K562 (cell line): ENCODE results near the gene RNASEH2C. TPM values are rescaled to one million over a fixed set of nuclear protein-coding genes. Genes with fewer than 3 reads are reported as not detected.

ENCODE experiments used
- polyA plus RNA-seq, 8 experiments: library from polyadenylated mRNA; depleted of rRNA in 4 of 8; stranded (reverse) in 5 of 8; unstranded in 3 of 8; fragments of >200 nt; fragmentation: Nextera tagmentation in 2 of 8; fragmentation: Illumina TruSeq in 1 of 8; extraction: Ambion mirVana in 2 of 8; extraction: Trizol in 1 of 8; gene quantifications; 2 replicates each; pipeline versions ENCODE4 v1.2.1 to v1.2.3, GENCODE V29; 2011 to 2014; ENCODE audit warnings: inconsistent platforms in 1 of 8, missing spikeins in 1 of 8
- small RNA-seq: library from RNA; depleted of rRNA; stranded (forward); fragments of <200 nt; gene quantifications from one replicate; pipeline ENCODE3, GENCODE V24; 2014
- total RNA-seq, 7 experiments: library from RNA; depleted of rRNA in 6 of 7; stranded (reverse); fragments of >200 nt in 6 of 7; fragmentation: Illumina TruSeq in 2 of 7; extraction: Trizol in 2 of 7; gene quantifications; 2 replicates each; pipeline versions ENCODE4 v1.2.1 to v1.2.3, GENCODE V29; 2011 to 2021; ENCODE audit warnings: low replicate concordance in 1 of 7

RNASEH2C gene
- total and polyA plus RNA-seq, 9 of the 15 experiments (the other 6 are each of a cell fraction or from before 2014, with no cell fraction given) = 5.4 to 78.2 (median 15.6) TPM

Small RNAs within 50 kb of the gene (small RNA-seq; reads per million reads assigned to genes)
- not detected for gene RN7SL309P

Other genes starting within 250 kb of the RNASEH2C start
Only the 7 nearest of the 26 such genes appear.
- gene MAP3K11, start 106.6 kb downstream of the RNASEH2C start, total RNA-seq (2014; rRNA removed) = 28.7 and 39.9 TPM in 2 replicates
- gene MAP3K11, start 106.6 kb downstream of the RNASEH2C start, total RNA-seq (2014; rRNA removed; fragmentation: Illumina TruSeq; extraction: Trizol) = 5.4 and 9.0 TPM in 2 replicates
- gene MAP3K11, start 106.6 kb downstream of the RNASEH2C start, total RNA-seq (2015; rRNA removed; fragmentation: Illumina TruSeq; extraction: Trizol) = 18.2 and 20.5 TPM in 2 replicates
- gene MAP3K11, start 106.6 kb downstream of the RNASEH2C start, total RNA-seq (2021) = 42.7 and 47.7 TPM in 2 replicates
- 13.1 and 18.0 TPM in 2 replicates for gene MAP3K11, start 106.6 kb downstream of the RNASEH2C start, polyA plus RNA-seq (2011; rRNA removed)
- gene MAP3K11, start 106.6 kb downstream of the RNASEH2C start, polyA plus RNA-seq (2014; fragmentation: Illumina TruSeq; extraction: Trizol) = 12.2 and 23.0 TPM in 2 replicates
- gene MAP3K11, start 106.6 kb downstream of the RNASEH2C start, polyA plus RNA-seq (2014; fragmentation: Nextera tagmentation; extraction: Ambion mirVana) = 1 to 10 TPM in 1 of 2 experiments, under 1 TPM in 1; 0.77 to 1.6 TPM
- 25.0 and 31.6 TPM in 2 replicates for gene MAP3K11, start 106.6 kb downstream of the RNASEH2C start, polyA plus RNA-seq (2014; rRNA removed)
- 21.3 and 24.3 TPM in 2 replicates for gene PCNX3, start 105.0 kb downstream of the RNASEH2C start, total RNA-seq (2014; rRNA removed)
- 2.5 and 4.3 TPM in 2 replicates for gene PCNX3, start 105.0 kb downstream of the RNASEH2C start, total RNA-seq (2014; rRNA removed; fragmentation: Illumina TruSeq; extraction: Trizol)
- gene PCNX3, start 105.0 kb downstream of the RNASEH2C start, total RNA-seq (2015; rRNA removed; fragmentation: Illumina TruSeq; extraction: Trizol) = 13.9 and 14.1 TPM in 2 replicates
- gene PCNX3, start 105.0 kb downstream of the RNASEH2C start, total RNA-seq (2021) = 40.0 and 47.8 TPM in 2 replicates
- gene PCNX3, start 105.0 kb downstream of the RNASEH2C start, polyA plus RNA-seq (2011; rRNA removed) = 9.2 and 19.0 TPM in 2 replicates
- gene PCNX3, start 105.0 kb downstream of the RNASEH2C start, polyA plus RNA-seq (2014; fragmentation: Illumina TruSeq; extraction: Trizol) = 12.8 and 28.6 TPM in 2 replicates
- gene PCNX3, start 105.0 kb downstream of the RNASEH2C start, polyA plus RNA-seq (2014; fragmentation: Nextera tagmentation; extraction: Ambion mirVana) = under 1 TPM; 0.11 to 0.29 TPM
- 30.1 and 32.8 TPM in 2 replicates for gene PCNX3, start 105.0 kb downstream of the RNASEH2C start, polyA plus RNA-seq (2014; rRNA removed)
- gene SIPA1, start 82.7 kb downstream of the RNASEH2C start, total RNA-seq (2014; rRNA removed) = 45.7 and 56.0 TPM in 2 replicates
- gene SIPA1, start 82.7 kb downstream of the RNASEH2C start, total RNA-seq (2014; rRNA removed; fragmentation: Illumina TruSeq; extraction: Trizol) = 12.4 and 14.2 TPM in 2 replicates
- 28.3 and 29.2 TPM in 2 replicates for gene SIPA1, start 82.7 kb downstream of the RNASEH2C start, total RNA-seq (2015; rRNA removed; fragmentation: Illumina TruSeq; extraction: Trizol)
- 83.1 and 85.8 TPM in 2 replicates for gene SIPA1, start 82.7 kb downstream of the RNASEH2C start, total RNA-seq (2021)
- 16.8 and 31.3 TPM in 2 replicates for gene SIPA1, start 82.7 kb downstream of the RNASEH2C start, polyA plus RNA-seq (2011; rRNA removed)
- gene SIPA1, start 82.7 kb downstream of the RNASEH2C start, polyA plus RNA-seq (2014; fragmentation: Illumina TruSeq; extraction: Trizol) = 15.5 and 30.0 TPM in 2 replicates
- 1 to 10 TPM in 1 of 2 experiments, under 1 TPM in 1; 0.25 to 1.4 TPM for gene SIPA1, start 82.7 kb downstream of the RNASEH2C start, polyA plus RNA-seq (2014; fragmentation: Nextera tagmentation; extraction: Ambion mirVana)
- gene SIPA1, start 82.7 kb downstream of the RNASEH2C start, polyA plus RNA-seq (2014; rRNA removed) = 34.7 and 37.2 TPM in 2 replicates
- gene RELA, start 57.9 kb downstream of the RNASEH2C start, total RNA-seq (2014; rRNA removed) = 33.4 and 37.6 TPM in 2 replicates
- gene RELA, start 57.9 kb downstream of the RNASEH2C start, total RNA-seq (2014; rRNA removed; fragmentation: Illumina TruSeq; extraction: Trizol) = 13.6 and 14.2 TPM in 2 replicates
- 20.6 and 21.0 TPM in 2 replicates for gene RELA, start 57.9 kb downstream of the RNASEH2C start, total RNA-seq (2015; rRNA removed; fragmentation: Illumina TruSeq; extraction: Trizol)
- gene RELA, start 57.9 kb downstream of the RNASEH2C start, total RNA-seq (2021) = 52.2 and 62.0 TPM in 2 replicates
- 17.0 and 30.8 TPM in 2 replicates for gene RELA, start 57.9 kb downstream of the RNASEH2C start, polyA plus RNA-seq (2011; rRNA removed)
- 46.8 and 67.4 TPM in 2 replicates for gene RELA, start 57.9 kb downstream of the RNASEH2C start, polyA plus RNA-seq (2014; fragmentation: Illumina TruSeq; extraction: Trizol)
- gene RELA, start 57.9 kb downstream of the RNASEH2C start, polyA plus RNA-seq (2014; fragmentation: Nextera tagmentation; extraction: Ambion mirVana) = 1 to 10 TPM; 6.0 to 6.4 TPM
- gene RELA, start 57.9 kb downstream of the RNASEH2C start, polyA plus RNA-seq (2014; rRNA removed) = 30.1 and 31.1 TPM in 2 replicates
- 59.6 and 74.1 TPM in 2 replicates for gene KAT5, start 8.5 kb downstream of the RNASEH2C start, total RNA-seq (2014; rRNA removed)
- gene KAT5, start 8.5 kb downstream of the RNASEH2C start, total RNA-seq (2014; rRNA removed; fragmentation: Illumina TruSeq; extraction: Trizol) = 28.8 and 34.4 TPM in 2 replicates
- 52.7 and 57.5 TPM in 2 replicates for gene KAT5, start 8.5 kb downstream of the RNASEH2C start, total RNA-seq (2015; rRNA removed; fragmentation: Illumina TruSeq; extraction: Trizol)
- gene KAT5, start 8.5 kb downstream of the RNASEH2C start, total RNA-seq (2021) = 68.3 and 76.8 TPM in 2 replicates
- gene KAT5, start 8.5 kb downstream of the RNASEH2C start, polyA plus RNA-seq (2011; rRNA removed) = 42.4 and 57.9 TPM in 2 replicates
- gene KAT5, start 8.5 kb downstream of the RNASEH2C start, polyA plus RNA-seq (2014; fragmentation: Illumina TruSeq; extraction: Trizol) = 63.3 and 66.5 TPM in 2 replicates
- 10 to 100 TPM in 1 of 2 experiments, 1 to 10 TPM in 1; 3.6 to 12.9 TPM for gene KAT5, start 8.5 kb downstream of the RNASEH2C start, polyA plus RNA-seq (2014; fragmentation: Nextera tagmentation; extraction: Ambion mirVana)
- 68.4 and 75.4 TPM in 2 replicates for gene KAT5, start 8.5 kb downstream of the RNASEH2C start, polyA plus RNA-seq (2014; rRNA removed)
- 13.0 and 17.0 TPM in 2 replicates for gene AP5B1, start 60.2 kb upstream of the RNASEH2C start, total RNA-seq (2014; rRNA removed)
- 3.1 and 3.5 TPM in 2 replicates for gene AP5B1, start 60.2 kb upstream of the RNASEH2C start, total RNA-seq (2014; rRNA removed; fragmentation: Illumina TruSeq; extraction: Trizol)
- gene AP5B1, start 60.2 kb upstream of the RNASEH2C start, total RNA-seq (2015; rRNA removed; fragmentation: Illumina TruSeq; extraction: Trizol) = 8.7 and 8.9 TPM in 2 replicates
- gene AP5B1, start 60.2 kb upstream of the RNASEH2C start, total RNA-seq (2021) = 23.2 and 24.2 TPM in 2 replicates
- 5.1 and 7.7 TPM in 2 replicates for gene AP5B1, start 60.2 kb upstream of the RNASEH2C start, polyA plus RNA-seq (2011; rRNA removed)
- gene AP5B1, start 60.2 kb upstream of the RNASEH2C start, polyA plus RNA-seq (2014; fragmentation: Illumina TruSeq; extraction: Trizol) = 4.6 and 9.1 TPM in 2 replicates
- gene AP5B1, start 60.2 kb upstream of the RNASEH2C start, polyA plus RNA-seq (2014; fragmentation: Nextera tagmentation; extraction: Ambion mirVana) = under 1 TPM; 0.51 to 0.63 TPM
- gene AP5B1, start 60.2 kb upstream of the RNASEH2C start, polyA plus RNA-seq (2014; rRNA removed) = 11.3 and 11.7 TPM in 2 replicates
- gene OVOL1, start 66.3 kb upstream of the RNASEH2C start, total RNA-seq (2014; rRNA removed) = not detected in 2 replicates
- gene OVOL1, start 66.3 kb upstream of the RNASEH2C start, total RNA-seq (2014; rRNA removed; fragmentation: Illumina TruSeq; extraction: Trizol) = not detected in 2 replicates
- gene OVOL1, start 66.3 kb upstream of the RNASEH2C start, total RNA-seq (2015; rRNA removed; fragmentation: Illumina TruSeq; extraction: Trizol) = not detected in 2 replicates
- 0.09 TPM in 1 of 2 replicates, not detected in the other for gene OVOL1, start 66.3 kb upstream of the RNASEH2C start, total RNA-seq (2021)
- gene OVOL1, start 66.3 kb upstream of the RNASEH2C start, polyA plus RNA-seq (2011; rRNA removed) = not detected in 2 replicates
- gene OVOL1, start 66.3 kb upstream of the RNASEH2C start, polyA plus RNA-seq (2014; fragmentation: Illumina TruSeq; extraction: Trizol) = not detected in 2 replicates
- gene OVOL1, start 66.3 kb upstream of the RNASEH2C start, polyA plus RNA-seq (2014; fragmentation: Nextera tagmentation; extraction: Ambion mirVana) = not detected
- not detected in 2 replicates for gene OVOL1, start 66.3 kb upstream of the RNASEH2C start, polyA plus RNA-seq (2014; rRNA removed)